ENCODE data around the gene CNIH2.
"Not testable (repeated sequence)": the region's sequence is repeated elsewhere in the genome, so short reads cannot be mapped to it uniquely, and the experiment has no call there.

The CNIH2 gene

GRCh38 chr11:66292543-66293332, 14.8 kb downstream of the CNIH2 start:
- DNase-seq: no peak

DNA sequence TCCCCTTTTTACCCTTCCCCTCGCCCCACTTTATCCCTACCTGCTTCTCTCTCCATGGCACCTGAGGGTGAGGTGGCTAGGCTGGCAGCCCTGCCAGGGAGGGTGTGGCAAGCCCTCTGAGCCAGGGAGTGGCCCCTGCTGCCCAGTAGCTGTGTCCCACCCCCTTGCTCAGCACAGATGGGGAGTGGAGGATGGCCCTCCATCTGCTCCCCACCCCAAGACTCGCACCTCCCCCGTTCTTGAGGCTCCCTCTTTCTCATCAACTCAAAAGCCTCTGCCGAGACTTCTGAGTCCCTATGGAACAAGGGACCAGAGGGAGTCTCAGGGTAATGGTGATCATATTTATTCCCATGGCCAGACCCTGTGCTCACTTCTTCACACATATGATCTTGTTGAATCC, 15.4 kb downstream of the CNIH2 start:
- DNase-seq: no peak

- DNase-seq: no peak
Measured at GRCh38 chr11:66293777-66294625, 16.0 kb downstream of the CNIH2 start.

DNA sequence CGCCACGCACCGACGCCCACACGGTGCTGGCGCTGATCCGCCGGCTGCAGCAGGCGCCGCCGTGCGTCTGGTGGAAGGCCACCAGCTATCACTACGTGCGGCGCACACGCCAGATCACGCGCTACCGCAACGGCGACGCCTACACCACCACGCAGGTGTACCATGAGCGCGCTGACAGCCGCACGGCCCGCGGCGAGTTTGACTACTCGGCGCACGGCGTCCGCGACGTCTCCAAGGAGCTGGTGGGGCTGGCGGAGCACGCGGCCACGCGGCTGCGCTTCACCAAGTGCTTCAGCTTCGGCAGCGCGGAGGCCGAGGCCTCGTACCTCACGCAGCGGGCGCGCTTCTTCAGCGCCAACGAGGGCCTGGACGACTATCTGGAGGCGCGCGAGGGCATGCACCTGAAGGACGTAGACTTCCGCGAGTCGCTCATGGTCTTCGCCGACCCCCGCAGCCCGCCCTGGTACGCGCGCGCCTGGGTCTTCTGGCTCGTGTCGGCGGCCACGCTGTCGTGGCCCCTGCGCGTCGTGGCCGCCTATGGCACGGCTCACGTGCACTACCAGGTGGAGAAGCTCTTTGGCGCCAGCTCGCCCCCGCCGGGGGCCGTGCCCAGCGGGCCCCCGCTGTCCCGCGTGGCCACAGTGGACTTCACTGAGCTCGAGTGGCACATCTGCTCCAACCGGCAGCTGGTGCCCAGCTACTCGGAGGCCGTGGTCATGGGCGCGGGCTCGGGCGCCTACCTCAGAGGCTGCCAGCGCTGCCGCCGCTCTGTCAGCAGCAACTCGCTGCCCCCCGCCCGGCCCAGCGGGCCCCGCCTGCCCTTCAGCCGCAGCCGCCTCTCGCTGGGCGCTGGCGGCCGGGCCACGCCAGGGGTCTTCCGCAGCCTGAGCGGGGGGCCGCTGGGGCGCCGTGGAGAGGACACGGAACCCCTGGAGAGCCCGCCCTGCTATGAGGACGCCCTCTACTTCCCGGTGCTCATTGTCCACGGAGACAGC, 16.9 kb downstream of the CNIH2 start:
- no peak for DNase-seq

DNA sequence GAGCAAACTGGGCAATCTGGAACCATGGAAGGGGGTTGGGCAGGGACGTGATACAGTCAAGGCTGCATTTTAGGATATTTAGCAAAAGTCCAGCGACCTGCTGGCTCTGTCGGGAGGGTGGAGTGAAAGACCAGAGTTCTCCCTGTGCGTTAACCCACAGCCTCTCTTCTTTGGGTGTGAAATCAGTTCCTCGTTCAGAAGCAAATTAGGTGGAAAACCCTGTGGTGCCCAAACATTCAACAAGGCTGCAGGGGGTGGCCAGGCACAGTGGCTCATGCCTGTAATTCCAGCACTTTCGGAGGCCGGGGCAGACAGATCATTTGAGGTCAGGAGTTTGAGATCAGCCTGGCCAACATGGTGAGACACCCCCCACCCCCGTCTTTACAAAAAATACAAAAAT, 19.6 kb downstream of the CNIH2 start:
- DNase-seq: no peak

DNA sequence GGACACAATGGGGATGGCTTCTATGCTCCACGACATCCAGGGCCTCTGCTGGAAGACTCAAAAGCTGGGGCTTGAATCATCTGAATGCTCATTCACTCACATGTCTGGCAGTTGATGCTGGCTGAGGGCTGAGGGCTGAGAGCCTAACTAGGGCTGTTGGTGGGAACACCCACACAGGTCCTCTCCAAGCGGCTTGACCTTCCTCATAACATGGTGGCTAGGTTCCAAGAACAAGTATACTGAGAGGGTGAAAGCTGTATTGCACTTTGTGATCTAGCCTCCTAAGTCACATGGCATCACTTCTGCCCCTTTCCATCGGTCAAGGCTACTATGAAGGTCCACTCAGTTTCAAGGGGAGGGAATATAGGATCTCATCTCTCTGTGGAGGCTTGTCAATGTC, 21.2 kb downstream of the CNIH2 start:
- DNase-seq: peak; percentile 77 to 94

GRCh38 chr11:66302656-66303055, 24.7 kb downstream of the CNIH2 start:
- DNase-seq: no peak

DNA sequence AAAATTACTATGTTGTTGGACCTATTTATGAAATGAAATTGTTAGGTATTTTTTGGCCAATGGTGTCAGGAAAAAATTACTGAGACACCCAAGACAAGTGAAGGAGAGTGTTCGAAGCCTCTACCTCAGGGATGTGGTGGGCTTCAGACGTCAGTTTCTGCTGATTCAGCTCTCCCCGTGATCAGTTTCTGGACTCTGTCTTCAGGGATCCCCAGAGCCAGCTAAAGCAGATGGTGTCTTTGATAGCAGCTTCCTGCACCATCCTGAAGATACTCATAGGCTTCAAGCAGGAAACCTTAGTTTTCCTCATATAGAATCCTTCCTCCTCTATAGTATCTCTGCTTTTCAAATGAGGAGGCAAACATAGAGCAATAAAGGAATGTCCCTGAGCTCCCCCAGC, 31.5 kb downstream of the CNIH2 start:
- no peak for DNase-seq

GRCh38 chr11:66310324-66310723, 32.3 kb downstream of the CNIH2 start:
- no peak for DNase-seq

- DNase-seq: not testable (repeated sequence)
Measured at GRCh38 chr11:66310803-66311440, 32.9 kb downstream of the CNIH2 start.

GRCh38 chr11:66311470-66311964, 33.5 kb downstream of the CNIH2 start:
- DNase-seq: no peak

- DNase-seq: peak; percentile 83 to 96
Measured at GRCh38 chr11:66311965-66312548, 34.1 kb downstream of the CNIH2 start.

DNA sequence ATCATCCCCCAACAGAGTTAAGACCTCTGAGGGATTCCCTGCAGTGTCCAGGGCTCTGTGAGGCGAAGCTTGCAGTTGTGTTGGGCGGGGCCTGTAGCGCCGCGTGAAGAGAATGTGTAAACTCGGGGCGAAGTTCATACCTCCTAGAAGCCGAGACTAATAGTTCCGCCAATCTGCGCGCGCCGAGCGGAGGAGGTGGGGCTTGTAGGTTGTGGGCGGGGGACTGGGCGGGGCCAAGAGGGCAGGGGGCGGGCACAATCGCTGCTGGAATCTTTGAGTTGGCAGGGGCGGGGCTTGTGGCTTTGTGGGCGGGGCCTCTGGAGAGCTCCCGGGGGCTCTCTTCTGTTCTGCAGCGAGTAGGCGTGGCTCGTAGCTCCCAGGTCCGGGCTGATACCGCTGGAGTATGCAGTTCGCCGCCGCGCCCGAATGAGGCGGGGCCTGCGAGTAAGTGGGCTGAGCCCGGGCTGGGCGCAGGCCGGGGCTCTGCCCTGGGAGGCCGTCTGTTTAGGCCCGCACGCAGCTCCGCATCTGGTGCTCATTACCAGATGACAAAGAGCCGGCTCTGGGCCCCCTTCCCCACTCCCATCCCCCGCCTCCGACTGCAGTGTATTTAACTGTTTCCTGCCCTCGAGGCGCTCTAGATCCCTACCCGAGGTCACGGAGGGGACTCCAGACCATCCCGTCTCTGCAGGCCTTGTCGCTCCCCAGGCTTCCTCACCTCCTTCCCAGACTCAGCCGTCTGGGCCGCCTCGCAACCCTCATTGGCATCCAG, 34.8 kb downstream of the CNIH2 start:
- DNase-seq: peak; percentile 98 to 99

GRCh38 chr11:66313321-66314185, 35.6 kb downstream of the CNIH2 start:
- no peak for DNase-seq

DNA sequence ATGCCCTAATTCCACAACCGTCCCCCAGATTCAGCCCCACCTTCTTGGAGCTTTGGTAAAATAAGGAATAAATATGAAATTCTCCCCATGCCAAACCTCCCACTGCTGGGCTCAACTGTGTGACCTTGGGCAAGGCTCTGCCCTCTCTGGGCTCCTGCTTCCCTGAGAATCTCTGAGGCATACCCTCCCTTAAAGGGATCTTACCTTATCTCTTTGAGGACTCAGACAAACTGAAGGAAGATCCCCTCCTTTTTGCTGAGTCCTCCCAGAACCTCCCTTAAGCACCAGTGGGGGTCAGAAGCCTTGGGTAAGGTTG, 36.2 kb downstream of the CNIH2 start:
- no peak for DNase-seq

- no peak for DNase-seq
Measured at GRCh38 chr11:66314561-66315497, 36.9 kb downstream of the CNIH2 start.

DNA sequence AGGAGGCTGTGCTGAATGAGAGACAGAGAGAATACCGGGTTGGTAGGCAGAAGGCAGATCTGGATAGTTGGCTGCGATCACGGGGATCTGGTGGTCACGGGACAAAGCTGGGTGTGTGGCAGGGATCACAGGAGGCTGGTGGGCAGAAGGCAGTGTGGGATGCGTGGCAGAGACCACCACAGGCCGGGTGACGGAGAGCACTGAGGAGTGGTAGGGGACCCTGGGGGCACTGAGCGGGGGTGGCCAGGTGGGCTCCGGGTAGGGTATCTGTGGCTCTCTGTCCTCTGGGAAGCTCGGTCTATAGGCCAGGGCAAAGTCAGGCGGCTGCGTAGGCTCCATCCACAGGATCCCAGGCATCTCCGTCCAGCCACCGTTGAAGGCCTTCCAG, 37.5 kb downstream of the CNIH2 start:
- DNase-seq: no peak

DNA sequence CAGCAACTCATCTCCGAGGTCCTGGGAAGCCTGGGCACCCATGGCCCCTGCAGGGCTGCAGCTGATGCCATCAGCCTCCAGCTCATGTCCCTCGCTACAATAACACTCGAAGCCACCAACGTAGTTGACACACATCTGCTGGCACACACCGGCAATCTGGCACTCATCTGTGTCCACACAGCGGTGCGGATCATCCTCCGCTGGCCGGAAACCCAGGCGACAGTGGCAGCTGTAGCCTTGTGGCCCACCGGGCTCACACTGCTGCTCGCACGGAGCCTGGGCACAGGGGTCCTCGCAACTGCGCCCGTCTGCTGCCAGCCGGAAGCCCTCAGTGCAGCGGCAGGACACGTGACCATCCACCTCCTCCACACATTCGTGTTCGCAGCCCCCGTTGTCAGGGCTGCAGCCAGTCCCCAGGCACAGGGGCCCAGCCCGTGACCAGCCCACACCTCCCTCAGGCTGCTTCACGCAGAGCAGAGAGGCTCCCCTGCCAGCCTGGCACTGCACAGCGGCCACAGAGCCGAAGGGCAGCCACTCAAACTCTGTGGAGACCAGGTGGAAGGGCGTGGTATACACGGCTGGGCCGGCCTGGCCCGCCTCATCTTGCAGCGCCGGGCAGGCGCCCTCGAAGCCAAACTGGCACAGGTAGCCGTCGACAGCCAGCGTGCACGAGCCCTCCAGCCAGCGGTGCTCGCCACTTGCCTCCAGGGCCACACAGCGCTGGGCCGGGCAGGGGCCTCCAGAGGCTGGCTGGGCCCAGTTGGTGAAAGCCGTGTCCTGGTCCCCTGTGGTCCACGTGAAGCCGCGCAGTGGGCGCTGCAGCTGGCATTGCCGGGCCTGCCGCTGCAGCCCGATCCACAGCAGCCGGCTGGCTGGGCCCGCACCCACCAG, 38.2 kb downstream of the CNIH2 start:
- no peak for DNase-seq

Data from inflammatory macrophage (primary cell).